HG03457 (cell line): ENCODE results near the gene ADRA2B.

Experiments used
- ATAC-seq: cut with Tn5 transposase; IDR thresholded peaks from one replicate; pipeline ENCODE4 v1.9.1; 2021; ENCODE audit warnings: moderate number of reproducible peaks; ENCODE audit not compliant: unreplicated experiment

The ADRA2B gene

DNA sequence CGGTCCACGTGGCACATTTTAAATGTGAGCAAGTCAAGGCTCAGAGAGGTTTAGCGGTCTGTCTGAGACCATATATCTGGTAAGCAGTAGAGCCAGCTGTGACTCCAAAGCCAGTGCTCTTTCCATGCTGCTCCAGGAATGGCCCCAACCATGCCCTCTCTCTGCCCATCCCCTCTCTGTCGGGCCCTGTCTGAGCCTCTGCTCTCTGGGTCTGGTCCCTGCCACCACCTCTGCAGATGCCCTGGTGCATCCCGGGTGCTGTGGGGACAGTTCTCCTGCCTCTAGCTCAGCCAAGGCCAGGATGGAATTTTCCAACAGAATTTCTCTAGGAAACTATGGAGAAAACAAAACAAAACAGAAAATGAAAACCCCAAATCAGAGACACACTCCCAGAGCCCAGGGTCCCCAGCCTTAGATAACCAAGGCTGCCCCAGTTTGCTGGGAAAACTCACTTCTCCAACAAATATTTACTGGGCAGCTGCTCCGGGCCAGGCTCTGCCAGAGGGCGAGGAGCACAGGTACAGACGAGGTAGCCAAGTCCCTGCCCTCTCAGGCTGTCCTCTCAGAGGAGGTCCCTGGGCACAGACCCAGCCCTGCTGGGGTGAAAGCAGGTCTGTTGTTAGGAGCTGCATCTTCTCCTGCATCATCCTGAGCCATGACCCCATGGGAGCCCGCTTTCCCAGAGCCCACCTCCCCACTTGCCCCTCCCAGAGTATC, 9.2 kb downstream of the ADRA2B start:
- no peak for ATAC-seq

DNA sequence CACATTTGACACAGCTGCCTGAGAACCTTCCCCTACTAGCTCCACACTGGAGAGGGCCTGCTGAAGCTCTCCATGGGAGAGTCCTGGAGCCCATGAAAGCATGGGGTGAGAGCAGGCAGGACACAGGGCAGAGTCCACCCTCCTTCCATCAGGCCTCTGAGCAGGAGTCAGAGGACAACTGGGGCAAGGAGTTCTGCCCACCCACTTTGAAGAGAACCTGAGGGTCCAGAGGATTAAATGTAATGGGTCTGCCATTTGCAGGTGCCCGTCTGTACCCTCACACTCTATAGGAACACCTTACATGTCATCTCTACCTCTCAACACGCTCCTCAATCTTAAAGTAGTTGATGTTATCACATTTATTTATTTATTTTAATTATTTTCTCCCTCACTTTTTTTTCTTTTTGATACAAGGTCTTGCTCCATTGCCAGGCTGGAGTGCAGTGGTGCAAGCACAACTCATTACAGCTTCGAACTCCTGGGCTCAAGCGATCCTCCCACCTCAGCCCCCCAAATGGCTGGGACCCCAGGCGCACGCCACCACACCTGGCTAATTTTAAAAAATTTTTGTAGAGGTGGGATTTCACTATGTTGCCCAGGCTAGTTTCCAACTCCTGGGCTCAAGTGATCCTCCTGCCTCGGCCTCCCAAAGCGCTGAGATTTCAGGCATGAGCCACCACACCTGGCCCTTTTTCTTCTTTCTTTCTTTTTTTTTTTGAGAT, 10.2 kb downstream of the ADRA2B start:
- ATAC-seq = no peak

GRCh38 chr2:96105152-96105915, 11.0 kb downstream of the ADRA2B start:
- ATAC-seq = no peak

DNA sequence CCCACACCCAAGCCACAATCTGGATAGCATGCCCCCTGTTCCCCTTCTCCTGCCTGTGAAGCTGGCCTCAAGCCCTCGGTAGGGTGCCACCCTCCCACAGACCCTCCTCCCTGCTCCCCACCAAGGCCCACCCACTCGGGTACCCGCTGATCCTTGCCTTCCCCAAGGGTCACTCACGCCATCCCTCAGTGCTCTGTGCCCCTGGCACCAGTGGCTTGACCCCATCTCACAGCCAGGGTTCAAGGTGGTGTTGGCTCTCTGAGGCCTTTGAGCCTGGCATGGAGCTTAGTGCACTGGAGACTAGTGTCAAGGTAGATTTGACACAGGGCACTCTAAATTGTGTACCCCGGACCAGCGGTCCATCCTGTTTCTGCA, 11.9 kb downstream of the ADRA2B start:
- ATAC-seq = no peak

- ATAC-seq = no peak
Observed at GRCh38 chr2:96103761-96104486, 12.4 kb downstream of the ADRA2B start.

DNA sequence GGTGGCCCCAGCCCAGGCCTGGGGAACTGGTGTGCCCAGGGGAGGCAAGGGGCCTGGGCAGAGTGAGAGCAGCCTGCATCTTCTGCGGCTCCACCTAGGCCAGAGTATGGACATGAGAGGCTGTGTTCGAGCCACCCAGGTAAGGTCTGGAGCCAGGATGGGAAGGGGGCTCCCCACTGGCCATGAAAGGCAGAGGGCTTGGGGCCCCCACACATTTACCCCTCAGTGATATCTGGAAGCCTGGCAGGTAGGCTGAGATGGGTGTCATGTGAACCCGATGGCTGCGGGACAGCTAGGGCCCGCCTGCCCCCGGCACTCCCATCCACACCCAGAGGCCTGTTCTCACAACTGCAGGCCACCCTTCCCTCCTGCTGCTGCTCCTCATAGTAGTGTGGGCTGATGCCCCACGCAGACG, 13.2 kb downstream of the ADRA2B start:
- ATAC-seq = no peak

DNA sequence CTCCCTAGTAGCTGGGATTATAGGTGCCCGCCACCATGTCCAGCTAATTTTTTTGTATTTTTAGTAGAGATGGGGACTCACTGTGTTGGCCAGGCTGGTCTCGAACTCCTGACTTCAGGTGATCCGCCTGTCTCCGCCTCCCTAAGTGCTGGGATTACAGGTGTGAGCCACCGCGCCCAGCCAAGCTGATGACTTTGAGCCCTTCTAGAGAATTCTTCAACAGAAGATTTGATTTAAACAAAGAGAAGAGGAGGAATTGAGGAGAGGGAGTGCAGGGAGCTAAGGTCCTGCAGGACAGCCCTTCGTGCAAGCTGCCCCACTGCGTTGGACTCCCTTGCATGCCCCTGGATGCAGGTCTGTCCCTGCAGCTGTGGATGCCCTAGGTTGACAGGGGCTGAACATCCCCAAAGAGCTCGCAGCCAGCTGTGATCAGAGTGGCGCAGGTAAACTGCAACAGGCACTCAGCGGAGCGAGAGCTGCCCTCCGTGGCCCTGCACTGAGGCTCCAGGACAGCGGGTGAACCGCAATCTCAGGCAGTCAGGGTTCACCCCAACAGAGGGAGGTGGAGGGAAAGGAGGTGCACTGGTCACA, 13.7 kb downstream of the ADRA2B start:
- no peak for ATAC-seq

- no peak for ATAC-seq
Observed at GRCh38 chr2:96100893-96101304, 15.5 kb downstream of the ADRA2B start.

- ATAC-seq = no peak
Observed at GRCh38 chr2:96099861-96100798, 16.2 kb downstream of the ADRA2B start.

GRCh38 chr2:96098900-96099590, 17.3 kb downstream of the ADRA2B start:
- ATAC-seq = no peak

DNA sequence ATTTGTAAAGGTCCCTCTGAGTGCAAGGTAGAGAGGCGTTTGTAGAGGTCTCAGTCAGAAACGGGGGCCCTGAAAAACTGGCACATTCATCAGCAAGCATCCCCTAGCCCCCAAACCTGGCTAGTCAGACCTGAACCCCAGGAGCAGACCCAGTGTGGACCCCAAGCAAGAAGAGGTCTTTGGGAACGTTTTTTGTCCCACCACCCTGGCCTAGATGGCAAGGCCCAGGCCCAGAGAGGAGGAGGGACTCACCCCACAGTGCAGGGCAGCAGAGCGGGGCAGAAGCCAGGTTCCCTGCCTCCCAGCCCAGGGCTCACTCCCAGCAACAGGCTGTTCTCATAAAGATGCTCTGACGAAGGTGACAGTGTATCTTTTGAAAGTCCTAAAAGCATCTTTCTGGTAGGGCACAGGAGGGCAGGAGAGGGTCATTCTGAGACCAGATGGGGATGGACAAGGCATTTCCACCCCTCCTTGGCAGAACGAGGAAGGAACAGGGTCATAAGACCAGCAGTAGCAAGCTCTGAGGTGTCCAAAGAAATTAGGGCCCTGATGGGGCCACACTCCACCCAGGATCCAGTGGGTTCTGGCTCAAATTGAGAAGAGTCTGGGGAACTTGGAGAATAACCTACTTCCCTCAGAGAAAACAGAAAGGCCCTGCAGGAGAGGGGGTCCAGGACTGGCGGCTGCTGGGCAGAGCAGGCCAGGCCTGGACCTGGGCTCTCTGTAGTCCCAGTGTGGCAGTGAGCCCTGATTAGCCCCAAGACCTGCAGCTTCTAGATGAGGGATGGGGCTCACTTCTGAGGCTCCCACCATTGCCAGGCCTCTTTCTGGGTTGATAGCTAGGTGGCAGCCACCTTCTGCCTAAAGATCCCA, 18.2 kb downstream of the ADRA2B start:
- ATAC-seq = no peak

- ATAC-seq = no peak
Observed at GRCh38 chr2:96097441-96097840, 18.9 kb downstream of the ADRA2B start.

GRCh38 chr2:96095116-96095636, 21.2 kb downstream of the ADRA2B start:
- no peak for ATAC-seq

- no peak for ATAC-seq
Observed at GRCh38 chr2:96093528-96093927, 22.8 kb downstream of the ADRA2B start.

DNA sequence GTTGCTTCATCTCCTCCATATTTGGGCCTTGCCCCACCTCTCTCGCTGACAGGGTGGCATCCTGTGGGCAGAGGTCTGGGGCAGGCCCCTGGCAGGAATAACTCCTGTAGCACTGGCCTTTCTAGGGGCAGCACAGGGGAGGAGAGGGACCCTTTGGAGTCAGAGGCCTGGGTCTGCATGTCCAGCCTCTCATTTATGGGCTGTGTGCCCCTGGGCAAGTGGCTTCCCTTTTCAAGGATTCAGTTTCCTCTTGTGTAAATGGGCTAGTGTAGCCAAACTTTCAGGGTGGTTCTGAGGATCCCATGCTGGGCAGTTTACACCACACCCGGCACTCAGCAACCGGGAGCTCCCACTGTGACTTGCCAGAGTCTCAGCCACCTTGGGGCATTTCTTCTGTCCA, 23.4 kb downstream of the ADRA2B start:
- ATAC-seq = no peak

GRCh38 chr2:96092573-96092877, 23.8 kb downstream of the ADRA2B start:
- ATAC-seq = no peak

- ATAC-seq = no peak
Observed at GRCh38 chr2:96091711-96092572, 24.4 kb downstream of the ADRA2B start.
